NB4 (cell line): Measurements from ENCODE around the gene PAM.

Experiments used
- DNase-seq: peaks from one replicate; pipeline ENCODE4 v3.0.0; 2010; ENCODE audit warnings: low read depth
- H3K4me3 ChIP-seq: one replicate; pipeline ENCODE4 v1.5.1; 2011; ENCODE audit warnings: mild to moderate bottlenecking, low read depth, low read length, moderate library complexity
- MYC ChIP-seq: IDR thresholded peaks from 2 replicates; pipeline ENCODE4 v1.6.1; 2011; ENCODE audit warnings: low read depth, low read length
- POLR2A ChIP-seq: IDR thresholded peaks from 2 replicates; pipeline ENCODE4 v1.6.1; 2011; ENCODE audit warnings: mild to moderate bottlenecking; ENCODE audit not compliant: insufficient read length; ENCODE audit errors: extremely low read depth
- TF ChIP-seq, protein P1 (sequence below): IDR thresholded peaks from 2 replicates; pipeline ENCODE4 v1.6.1; 2011; ENCODE audit warnings: low read depth, low read length
- TF ChIP-seq, protein P2 (sequence below): IDR thresholded peaks from one replicate; pipeline ENCODE4 v1.5.1; 2012; ENCODE audit warnings: low read depth, low read length

PAM gene

DNA sequence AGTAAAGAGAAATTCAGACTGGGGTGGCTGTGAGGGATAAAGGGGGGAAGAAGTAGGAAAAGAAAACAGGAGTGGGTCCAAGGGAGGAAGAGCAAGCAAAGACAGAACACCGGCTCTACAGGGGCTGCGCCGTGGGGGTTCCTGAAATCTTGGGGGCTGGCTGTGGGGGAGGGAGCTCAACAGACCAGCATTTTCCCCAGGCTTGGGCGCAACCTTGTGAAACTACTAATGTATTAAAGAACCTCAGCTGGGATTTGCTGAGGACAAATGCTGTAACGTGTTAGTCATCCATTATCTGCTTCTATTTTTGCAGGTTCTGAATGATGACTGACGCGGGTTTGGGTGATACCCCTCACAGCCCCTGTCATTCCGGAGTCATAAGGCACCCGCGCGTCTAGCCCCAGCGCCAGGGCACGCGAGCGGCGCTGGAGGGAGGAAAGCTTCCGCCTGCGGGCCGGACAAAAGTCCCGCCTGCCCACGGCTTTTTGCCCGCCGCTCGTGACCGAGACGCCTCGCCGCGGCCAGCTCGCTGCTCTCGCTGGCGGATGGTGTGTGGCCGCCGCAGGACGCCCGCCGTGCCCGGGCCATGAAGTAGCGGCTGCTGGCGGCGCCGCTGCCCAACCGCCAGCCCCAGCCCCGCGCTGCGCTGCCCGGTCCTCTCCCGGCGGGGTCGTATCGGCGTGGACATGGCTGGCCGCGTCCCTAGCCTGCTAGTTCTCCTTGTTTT lies 110.6 kb downstream of the PAM start:
- H3K4me3 ChIP-seq, result peak overlapping the region; percentile 49
- peak; percentile 38 for DNase-seq
- TF ChIP-seq, protein P1, sequence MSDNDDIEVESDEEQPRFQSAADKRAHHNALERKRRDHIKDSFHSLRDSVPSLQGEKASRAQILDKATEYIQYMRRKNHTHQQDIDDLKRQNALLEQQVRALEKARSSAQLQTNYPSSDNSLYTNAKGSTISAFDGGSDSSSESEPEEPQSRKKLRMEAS, result no peak
- no peak for TF ChIP-seq MYC
- TF ChIP-seq, protein P2, sequence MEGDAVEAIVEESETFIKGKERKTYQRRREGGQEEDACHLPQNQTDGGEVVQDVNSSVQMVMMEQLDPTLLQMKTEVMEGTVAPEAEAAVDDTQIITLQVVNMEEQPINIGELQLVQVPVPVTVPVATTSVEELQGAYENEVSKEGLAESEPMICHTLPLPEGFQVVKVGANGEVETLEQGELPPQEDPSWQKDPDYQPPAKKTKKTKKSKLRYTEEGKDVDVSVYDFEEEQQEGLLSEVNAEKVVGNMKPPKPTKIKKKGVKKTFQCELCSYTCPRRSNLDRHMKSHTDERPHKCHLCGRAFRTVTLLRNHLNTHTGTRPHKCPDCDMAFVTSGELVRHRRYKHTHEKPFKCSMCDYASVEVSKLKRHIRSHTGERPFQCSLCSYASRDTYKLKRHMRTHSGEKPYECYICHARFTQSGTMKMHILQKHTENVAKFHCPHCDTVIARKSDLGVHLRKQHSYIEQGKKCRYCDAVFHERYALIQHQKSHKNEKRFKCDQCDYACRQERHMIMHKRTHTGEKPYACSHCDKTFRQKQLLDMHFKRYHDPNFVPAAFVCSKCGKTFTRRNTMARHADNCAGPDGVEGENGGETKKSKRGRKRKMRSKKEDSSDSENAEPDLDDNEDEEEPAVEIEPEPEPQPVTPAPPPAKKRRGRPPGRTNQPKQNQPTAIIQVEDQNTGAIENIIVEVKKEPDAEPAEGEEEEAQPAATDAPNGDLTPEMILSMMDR, result no peak
- no peak for TF ChIP-seq POLR2A

DNA sequence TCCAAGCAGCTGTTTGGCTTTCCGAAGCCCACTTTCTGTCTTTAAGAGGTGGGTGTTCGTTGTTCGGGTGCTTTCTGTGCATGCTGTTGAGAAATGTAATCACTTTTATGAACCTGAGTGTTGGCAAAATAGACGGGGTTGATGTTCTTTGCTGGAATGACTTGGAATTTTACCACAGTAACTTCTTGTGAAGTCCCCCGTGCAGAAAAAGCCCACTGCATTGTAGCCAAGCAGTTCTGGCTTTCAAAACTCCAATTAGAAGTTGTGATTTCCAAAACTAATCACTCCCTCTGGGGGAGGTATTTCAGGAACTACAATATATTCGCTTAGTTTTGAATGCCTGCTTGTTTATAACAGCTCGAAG lies 111.1 kb downstream of the PAM start:
- TF ChIP-seq, protein P1, result no peak
- TF ChIP-seq MYC (no peak), POLR2A (no peak)
- TF ChIP-seq, protein P2, result no peak
- no peak for DNase-seq
- H3K4me3 ChIP-seq, result peak overlapping the region; percentile 49

DNA sequence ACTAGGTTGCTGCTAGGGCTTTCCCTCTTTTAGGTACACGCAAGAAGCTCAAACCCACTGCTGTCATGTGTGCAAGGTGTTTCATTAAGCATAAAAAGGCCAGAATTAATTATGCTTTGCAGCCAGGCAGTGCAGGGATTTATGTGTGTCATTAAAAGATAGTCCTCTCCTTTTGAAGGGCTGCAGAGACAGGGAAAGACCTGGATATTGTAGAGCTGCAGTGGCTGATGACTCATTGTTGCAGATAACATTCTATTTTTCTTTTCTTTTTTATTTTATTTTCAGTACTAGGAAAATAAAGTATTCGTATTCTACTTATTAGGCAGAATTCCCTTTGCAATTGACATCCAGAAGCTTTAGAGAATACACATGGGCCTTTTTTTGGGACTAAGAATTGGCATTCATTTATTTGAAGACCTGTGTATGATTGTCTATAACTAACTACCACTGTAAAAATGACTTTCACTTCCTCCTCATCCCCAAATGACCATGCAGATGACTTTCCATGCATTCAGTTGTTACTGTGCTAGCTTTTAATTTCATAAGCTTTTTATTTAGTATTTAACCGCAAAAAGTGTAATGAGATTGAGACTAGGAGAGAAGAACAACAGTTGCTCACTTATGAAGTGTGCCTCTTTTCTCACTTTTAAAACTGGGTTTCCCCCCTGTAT lies 113.0 kb downstream of the PAM start:
- TF ChIP-seq, protein P2, result no peak
- TF ChIP-seq POLR2A (no peak), MYC (no peak)
- TF ChIP-seq, protein P1, result no peak
- DNase-seq, result no peak
- H3K4me3 ChIP-seq, result no peak overlapping the region

DNA sequence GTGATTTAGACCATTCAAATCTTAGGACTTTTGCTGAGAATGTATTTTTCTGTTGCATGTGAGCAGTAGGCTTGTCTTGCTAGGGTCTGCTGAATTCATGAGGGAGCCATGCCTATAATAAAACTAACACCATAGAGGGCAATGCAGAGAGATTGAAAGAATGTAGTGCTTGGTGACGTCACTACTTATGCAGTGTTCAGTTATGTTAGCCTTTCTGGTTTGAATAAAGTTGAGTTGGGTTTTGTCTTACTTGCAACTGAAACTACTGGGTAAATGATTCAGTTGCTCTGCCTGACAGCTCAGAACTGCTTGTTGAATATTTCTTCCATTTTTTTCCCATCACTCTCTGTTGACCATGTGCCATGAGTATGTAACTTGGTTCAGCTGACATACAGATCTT lies 114.1 kb downstream of the PAM start:
- no peak for TF ChIP-seq POLR2A
- H3K4me3 ChIP-seq, result no peak overlapping the region
- DNase-seq, result no peak

DNA sequence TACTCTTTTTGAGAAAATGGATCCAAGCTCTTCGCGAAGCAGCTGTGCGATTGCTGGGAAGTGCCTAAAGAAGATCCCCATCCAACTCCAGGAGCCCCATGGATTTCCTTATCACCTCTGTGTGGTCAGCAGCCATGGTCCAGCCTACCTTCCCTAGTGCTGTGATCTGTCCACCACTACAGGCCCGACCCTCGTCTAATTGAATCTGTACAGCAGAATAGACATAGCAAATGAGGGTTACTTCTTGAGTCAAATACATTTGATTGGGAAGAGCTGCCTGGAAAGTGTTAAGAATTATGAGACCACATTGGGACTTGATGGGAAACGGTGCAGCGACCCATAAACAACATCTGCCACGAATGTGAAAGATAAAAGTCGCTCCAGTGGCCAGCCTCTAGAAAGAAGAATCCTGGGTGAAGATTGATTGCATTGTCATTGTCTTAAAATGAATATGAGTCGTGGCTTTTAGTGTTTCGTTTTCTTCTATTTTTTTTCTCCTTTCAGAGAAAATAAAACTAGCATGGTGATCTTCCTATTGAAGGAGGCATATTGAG lies 118.4 kb downstream of the PAM start:
- no peak for DNase-seq
- H3K4me3 ChIP-seq, result no peak overlapping the region
- TF ChIP-seq, protein P2, result no peak
- TF ChIP-seq POLR2A, result no peak
- no peak for TF ChIP-seq MYC
- TF ChIP-seq, protein P1, result no peak

DNA sequence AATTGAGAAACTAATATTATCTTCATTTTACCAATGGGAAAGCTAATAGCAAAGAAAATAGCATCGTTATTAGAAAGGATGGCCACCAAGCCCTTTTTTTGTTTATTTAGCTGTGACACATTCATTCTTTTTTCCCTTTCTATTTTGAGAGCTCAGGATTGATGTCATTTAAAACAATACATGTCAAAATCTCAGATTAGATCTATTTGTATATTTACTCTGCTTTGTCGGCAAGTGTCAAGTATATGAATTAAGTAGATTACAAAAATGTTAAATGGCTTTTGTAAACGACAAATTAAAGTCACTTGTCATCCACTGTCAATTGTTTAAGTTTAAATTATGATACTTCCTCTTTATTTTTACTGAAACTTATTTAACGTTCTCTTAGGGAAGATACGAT lies 118.9 kb downstream of the PAM start:
- TF ChIP-seq MYC (no peak), POLR2A (no peak)
- TF ChIP-seq, protein P1, result no peak
- TF ChIP-seq, protein P2, result no peak
- DNase-seq, result no peak
- no peak overlapping the region for H3K4me3 ChIP-seq
